ENCODE results near the gene IQCH.

The IQCH gene

DNA sequence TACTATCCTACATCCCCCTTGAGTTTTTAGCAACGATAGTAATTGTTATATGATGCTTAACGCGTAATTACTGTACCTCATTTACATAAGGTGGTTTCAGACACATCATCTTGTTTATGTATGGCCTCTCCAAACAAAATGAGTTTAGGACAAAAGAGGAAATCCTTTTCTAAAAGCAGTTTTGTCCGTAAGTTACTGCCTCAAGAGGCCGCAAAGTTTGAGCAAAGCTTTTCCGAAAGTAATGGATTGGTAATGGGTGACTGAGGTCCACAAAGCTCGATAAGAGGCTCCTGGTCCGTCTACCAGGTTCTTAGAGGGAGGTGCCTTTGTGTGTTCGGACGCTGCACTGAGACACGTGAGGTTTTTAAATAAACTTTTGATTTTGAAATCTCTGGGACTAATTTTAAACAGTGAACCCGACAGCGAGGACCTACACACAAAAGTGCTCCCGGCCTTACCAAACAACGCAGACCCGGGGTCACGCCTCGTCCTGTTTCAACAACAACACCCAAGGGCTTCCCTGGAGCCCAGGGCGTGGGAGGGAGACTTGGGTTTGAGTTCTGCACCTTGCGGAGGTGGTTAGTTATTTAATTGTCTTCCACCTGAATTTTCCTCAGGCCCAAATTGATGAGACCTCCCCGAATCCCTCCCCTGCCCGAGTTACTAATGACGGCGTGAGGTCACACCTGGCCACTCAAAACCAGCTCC is 265.9 kb downstream of the IQCH start:
- in situ Hi-C loops (cut with MboI; ENCODE audit: low sequenced_read_pairs), result no loop called here

GRCh38 chr15:67521029-67521782 is 266.6 kb downstream of the IQCH start, which contains the start of gene C15orf61:
C15orf61 (plus strand) TSS chr15:67521131; CDS start chr15:67521249, 118 bp downstream.
- in situ Hi-C loops (cut with MboI; ENCODE audit: low sequenced_read_pairs), result no loop called here

DNA sequence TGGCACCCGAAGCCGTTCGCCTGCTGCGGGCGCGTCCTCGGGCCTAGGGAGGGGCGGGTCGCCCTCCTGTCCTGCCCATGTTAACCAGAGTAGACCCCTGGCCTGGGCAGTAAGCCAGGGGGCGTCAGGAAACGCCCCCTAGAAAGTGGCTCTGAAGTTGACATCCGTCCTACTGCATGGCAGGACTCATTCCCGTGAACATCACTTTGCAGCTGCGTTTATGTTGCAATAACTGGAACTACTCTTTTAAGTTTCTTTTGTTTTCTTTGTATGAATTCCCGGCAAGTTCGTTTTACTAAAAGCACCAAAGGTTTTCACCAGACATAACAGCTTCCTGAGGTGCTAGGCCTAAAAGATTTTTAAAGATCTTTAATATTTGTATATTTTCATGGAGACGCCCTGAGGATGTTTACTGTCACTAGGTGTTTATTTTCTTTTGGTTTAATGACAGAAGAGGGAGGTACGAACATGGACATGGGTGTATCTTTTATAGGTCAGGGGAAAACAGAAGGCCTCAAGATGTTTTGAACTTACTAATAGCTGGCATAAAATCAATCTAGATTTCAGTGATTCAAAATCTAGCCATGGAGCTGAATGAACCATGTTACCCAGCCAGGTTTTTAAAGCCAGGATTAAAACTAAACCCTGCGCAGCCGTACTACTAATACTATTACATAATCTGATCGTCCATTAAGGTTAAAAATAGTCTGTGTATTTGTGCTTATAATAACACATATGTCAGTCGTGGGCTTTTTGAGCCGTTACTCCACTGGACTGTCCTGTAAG is 267.4 kb downstream of the IQCH start:
- in situ Hi-C loops (cut with MboI; ENCODE audit: low sequenced_read_pairs), result no loop called here

DNA sequence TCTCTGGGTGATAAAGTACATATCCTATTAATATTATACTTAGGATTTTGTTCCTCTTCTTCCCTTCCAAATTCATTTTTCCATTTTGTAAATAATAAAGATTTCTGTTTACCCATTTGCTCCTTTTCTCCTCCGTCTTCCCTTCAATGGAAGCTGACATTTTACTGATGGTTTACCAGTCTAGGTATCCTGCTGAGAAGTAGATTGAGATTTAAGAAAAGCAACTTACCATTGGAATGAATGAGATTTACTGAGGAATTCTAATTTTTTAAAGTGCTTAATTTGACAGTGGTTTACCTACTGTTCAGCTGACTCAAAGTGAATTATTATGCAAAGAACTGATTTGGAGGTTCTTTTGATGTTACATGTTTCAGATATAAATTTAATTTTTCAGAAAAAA is 268.7 kb downstream of the IQCH start:
- in situ Hi-C loops (cut with MboI; ENCODE audit: low sequenced_read_pairs), result no loop called here

GRCh38 chr15:67524235-67524634 is 269.6 kb downstream of the IQCH start:
- in situ Hi-C loops (cut with MboI; ENCODE audit: low sequenced_read_pairs), result no loop called here

DNA sequence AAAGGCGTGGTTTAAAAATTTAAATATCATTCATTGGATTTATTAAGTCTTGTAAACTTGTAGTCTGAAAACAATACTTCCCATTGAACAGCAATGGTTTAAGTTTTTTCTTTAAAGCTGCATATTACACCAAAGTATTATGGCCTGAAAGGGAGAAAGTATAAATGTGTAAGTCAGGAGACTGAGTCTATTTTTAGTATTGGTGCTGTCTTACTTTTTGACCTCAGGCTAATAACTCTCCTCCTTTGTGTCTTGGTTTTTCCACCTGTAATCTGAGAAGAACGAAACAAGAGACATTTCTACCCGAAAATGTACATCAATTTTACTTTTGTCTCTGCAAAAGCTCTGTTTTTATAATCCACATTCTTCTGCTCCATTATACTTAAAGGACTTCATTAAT is 273.9 kb downstream of the IQCH start:
- in situ Hi-C loops (cut with MboI; ENCODE audit: low sequenced_read_pairs), result no loop called here

DNA sequence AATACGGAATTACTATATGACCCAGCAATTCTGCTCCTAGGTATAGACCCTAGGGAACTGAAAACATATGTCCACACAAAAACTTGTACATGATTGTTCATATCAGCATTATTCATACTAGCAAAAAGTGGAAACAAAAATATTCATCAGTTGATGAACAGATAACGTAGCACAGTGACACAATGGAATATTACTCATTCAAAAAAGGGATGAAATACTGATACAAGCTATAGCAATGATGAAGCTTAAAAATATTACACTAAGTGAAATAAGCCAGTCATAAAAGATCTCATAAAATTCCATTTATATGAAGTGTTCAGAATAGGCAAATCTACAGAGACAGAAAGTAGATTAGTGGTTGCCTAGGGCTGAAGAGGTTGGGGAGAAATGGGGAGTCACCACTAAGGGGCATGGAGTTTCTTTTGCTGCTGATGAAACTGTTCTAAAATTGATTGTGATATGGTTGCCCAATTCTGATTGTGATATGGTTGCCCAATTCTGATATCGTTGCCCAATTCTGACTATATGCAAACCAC is 276.9 kb downstream of the IQCH start:
- in situ Hi-C loops (cut with MboI; ENCODE audit: low sequenced_read_pairs), result no loop called here

GRCh38 chr15:67533873-67534272 is 279.3 kb downstream of the IQCH start:
- in situ Hi-C loops (cut with MboI; ENCODE audit: low sequenced_read_pairs), result no loop called here

- in situ Hi-C loops (cut with MboI; ENCODE audit: low sequenced_read_pairs), result no loop called here
These were observed 279.8 kb downstream of the IQCH start for GRCh38 chr15:67534360-67534759.

DNA sequence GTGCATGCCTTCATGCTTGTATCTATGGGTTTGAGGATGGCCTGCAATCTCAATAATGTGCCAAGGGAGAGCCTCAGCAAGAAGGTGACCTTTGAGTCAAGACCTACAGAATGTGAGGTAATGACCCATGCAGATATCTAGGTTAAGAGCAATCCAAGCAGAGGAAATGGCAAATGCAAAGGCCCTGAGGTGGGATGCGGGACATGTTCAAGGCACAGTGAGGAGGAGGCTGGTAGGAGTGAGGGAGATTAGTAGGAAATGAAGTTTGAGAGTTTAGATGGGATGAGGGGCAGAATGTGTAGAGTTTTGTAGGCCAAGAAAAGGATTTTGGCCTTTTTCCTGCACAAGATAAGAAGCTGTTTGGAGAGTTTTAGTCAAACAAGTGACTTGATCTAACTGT is 283.2 kb downstream of the IQCH start:
- in situ Hi-C loops (cut with MboI; ENCODE audit: low sequenced_read_pairs), result no loop called here

- in situ Hi-C loops (cut with MboI; ENCODE audit: low sequenced_read_pairs), result no loop called here
These were observed 288.1 kb downstream of the IQCH start, which contains the start of gene MAP2K5 for GRCh38 chr15:67542420-67543347. MAP2K5 (plus strand) TSS chr15:67542703; CDS start chr15:67543336, 633 bp downstream.

DNA sequence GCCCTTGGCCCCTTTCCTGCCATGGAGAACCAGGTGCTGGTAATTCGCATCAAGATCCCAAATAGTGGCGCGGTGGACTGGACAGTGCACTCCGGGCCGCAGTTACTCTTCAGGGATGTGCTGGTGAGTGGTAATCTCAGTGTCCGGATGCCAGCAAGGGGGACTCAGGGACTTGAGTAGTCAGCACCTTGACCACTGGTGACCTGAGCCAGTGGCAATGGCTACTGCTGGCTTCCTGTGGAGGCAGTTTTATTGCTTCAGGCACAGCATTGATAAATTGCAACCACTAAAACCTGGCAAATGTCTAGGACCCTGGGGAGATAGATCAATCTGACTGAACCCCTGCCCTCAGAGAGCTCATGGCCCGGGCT is 288.7 kb downstream of the IQCH start:
- in situ Hi-C loops (cut with MboI; ENCODE audit: low sequenced_read_pairs), result no loop called here

DNA sequence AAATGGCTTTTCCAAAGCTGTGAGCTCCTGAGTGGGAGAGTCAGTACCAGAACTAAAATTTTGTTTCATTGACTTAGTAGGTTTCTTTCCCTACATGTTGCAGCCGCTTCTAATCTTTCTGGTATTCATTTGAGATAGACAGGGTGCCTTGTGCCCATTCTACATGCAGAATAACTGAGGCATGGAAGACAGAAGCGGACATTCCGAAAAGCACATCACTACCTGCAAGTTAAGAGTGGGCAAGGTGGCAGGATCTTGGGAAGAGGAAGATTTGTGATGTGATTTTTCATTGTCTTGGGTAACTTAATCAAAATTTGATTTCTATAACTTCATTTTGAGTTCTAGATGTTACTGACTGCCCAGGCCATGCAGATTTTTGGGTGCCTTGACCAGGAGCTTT is 289.9 kb downstream of the IQCH start:
- in situ Hi-C loops (cut with MboI; ENCODE audit: low sequenced_read_pairs), result no loop called here

- in situ Hi-C loops (cut with MboI; ENCODE audit: low sequenced_read_pairs), result no loop called here
These were observed 291.3 kb downstream of the IQCH start for GRCh38 chr15:67545864-67546263.

GRCh38 chr15:67547064-67547463 is 292.5 kb downstream of the IQCH start:
- in situ Hi-C loops (cut with MboI; ENCODE audit: low sequenced_read_pairs), result no loop called here

DNA sequence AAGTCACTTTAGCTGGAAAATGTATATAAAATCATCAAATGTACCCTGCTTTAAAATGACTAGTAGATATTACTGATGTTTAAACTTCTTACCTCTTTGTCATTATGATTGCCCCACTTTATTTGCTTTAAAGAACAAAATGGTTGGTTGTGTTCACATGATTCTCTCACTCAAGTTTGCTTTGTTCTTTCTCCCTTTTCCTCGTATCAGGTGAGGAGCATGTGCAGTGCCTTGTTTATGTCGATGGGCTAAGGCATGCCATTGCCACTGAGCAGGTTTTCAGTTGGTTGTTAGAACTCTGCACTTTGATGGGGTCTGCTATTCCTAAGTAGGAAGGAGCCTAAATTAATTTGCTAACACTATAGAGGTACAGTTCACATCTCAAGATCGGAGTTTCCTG is 293.2 kb downstream of the IQCH start:
- in situ Hi-C loops (cut with MboI; ENCODE audit: low sequenced_read_pairs), result no loop called here

- in situ Hi-C loops (cut with MboI; ENCODE audit: low sequenced_read_pairs), result no loop called here
These were observed 293.8 kb downstream of the IQCH start for GRCh38 chr15:67548236-67548852.

GRCh38 chr15:67548862-67549651 is 294.5 kb downstream of the IQCH start:
- in situ Hi-C loops (cut with MboI; ENCODE audit: low sequenced_read_pairs), result no loop called here

DNA sequence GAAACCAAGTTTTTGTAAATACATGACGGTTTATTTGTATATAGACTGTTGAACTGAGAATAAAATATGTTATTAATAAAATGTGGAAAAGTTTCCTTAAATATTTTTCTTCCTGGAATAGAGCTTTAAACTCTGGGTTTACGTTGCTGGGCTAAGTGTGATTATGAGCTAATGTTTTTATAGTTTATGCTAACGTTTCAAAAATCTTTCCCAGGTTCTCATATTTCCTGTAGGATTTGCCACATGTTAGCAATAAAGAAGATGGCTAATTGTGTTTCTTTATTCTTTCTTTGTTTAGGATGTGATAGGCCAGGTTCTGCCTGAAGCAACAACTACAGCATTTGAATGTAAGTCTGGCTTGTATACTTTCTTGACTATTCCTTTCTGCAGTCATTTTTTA is 295.1 kb downstream of the IQCH start:
- in situ Hi-C loops (cut with MboI; ENCODE audit: low sequenced_read_pairs), result no loop called here

Measured in HL-60/S4 treated with phorbol 12-myristate 13-acetate at 8.2 ng/mL for 4 days and 3 days (cell line).